OCI-LY1 (cell line): Measurements from ENCODE around the gene RAB30.

Source experiments
- H2AFZ ChIP-seq: fragments of 200-600 bp; sonication (generic), shearing (Covaris generic); 2 replicates; pipeline ENCODE4 v1.6.0; 2014; ENCODE audit warnings: antibody characterized with exemption, mild to moderate bottlenecking, low read length
- H3F3A ChIP-seq: fragments of 200-600 bp; sonication (generic), shearing (Covaris generic); 2 replicates; pipeline ENCODE4 v1.6.0; 2014; ENCODE audit warnings: mild to moderate bottlenecking, antibody characterized with exemption, low read length, moderate library complexity; ENCODE audit not compliant: insufficient read depth
- H3K27ac ChIP-seq: fragments of 200-600 bp; sonication (generic); 2 replicates; pipeline ENCODE4 v1.5.1; 2014; ENCODE audit warnings: low read length, mixed run types, mild to moderate bottlenecking, low read depth; ENCODE audit not compliant: poor library complexity, severe bottlenecking
- H3K27me3 ChIP-seq: fragments of 200-600 bp; sonication (generic); 2 replicates; pipeline ENCODE4 v1.6.0; 2014; ENCODE audit warnings: antibody characterized with exemption, mild to moderate bottlenecking, low read length, moderate library complexity; ENCODE audit not compliant: insufficient read depth
- H3K36me3 ChIP-seq: fragments of 200-600 bp; sonication (generic); 2 replicates; pipeline ENCODE4 v1.6.1; 2014; ENCODE audit warnings: mild to moderate bottlenecking, antibody characterized with exemption, low read length, moderate library complexity, mixed read lengths; ENCODE audit not compliant: insufficient read depth
- H3K4me1 ChIP-seq: fragments of 200-600 bp; sonication (generic); 2 replicates; pipeline ENCODE4 v1.5.1; 2014; ENCODE audit warnings: mild to moderate bottlenecking, low read length, moderate library complexity; ENCODE audit not compliant: insufficient read depth, severe bottlenecking
- H3K4me2 ChIP-seq: fragments of 200-600 bp; sonication (generic), shearing (Covaris generic); 2 replicates; pipeline ENCODE4 v1.6.1; 2014; ENCODE audit warnings: low read length
- H3K4me3 ChIP-seq: fragments of 200-600 bp; sonication (generic); 2 replicates; pipeline ENCODE4 v1.5.1; 2014; ENCODE audit warnings: low read length, low read depth, mild to moderate bottlenecking, mixed read lengths; ENCODE audit not compliant: poor library complexity, severe bottlenecking
- H3K79me2 ChIP-seq: fragments of 200-600 bp; shearing (Covaris generic); 2 replicates; pipeline ENCODE4 v1.6.1; 2016; ENCODE audit warnings: mixed run types, low read length, mixed read lengths; ENCODE audit not compliant: insufficient read depth
- H3K9ac ChIP-seq: fragments of 200-600 bp; sonication (generic), shearing (Covaris generic); 2 replicates; pipeline ENCODE4 v1.6.1; 2014; ENCODE audit warnings: mild to moderate bottlenecking, low read length, mixed read lengths
- H3K9me2 ChIP-seq: fragments of 200-600 bp; sonication (generic), shearing (Covaris generic); 2 replicates; pipeline ENCODE4 v1.6.1; 2014; ENCODE audit warnings: low read depth, mild to moderate bottlenecking, low read length, mixed read lengths
- H3K9me3 ChIP-seq: fragments of 200-600 bp; shearing (Covaris generic); 2 replicates; pipeline ENCODE4 v1.6.1; 2014; ENCODE audit warnings: low read length, mixed read lengths
- H4K20me1 ChIP-seq: fragments of 200-600 bp; sonication (generic), shearing (Covaris generic); 2 replicates; pipeline ENCODE4 v1.6.0; 2016; ENCODE audit warnings: mild to moderate bottlenecking, low read length; ENCODE audit not compliant: insufficient read depth
- EZH2 ChIP-seq: fragments of 200-600 bp; sonication (generic), shearing (Covaris generic); IDR thresholded peaks from 2 replicates; pipeline ENCODE4 v1.8.0; 2017; ENCODE audit warnings: borderline replicate concordance, mixed run types, mild to moderate bottlenecking, antibody characterized with exemption, low read length, moderate library complexity, mixed read lengths
- TF ChIP-seq, protein P1 (sequence below): fragments of 200-600 bp; sonication (generic), shearing (Covaris generic); IDR thresholded peaks from 2 replicates; pipeline ENCODE4 v1.5.1; 2017; ENCODE audit warnings: mild to moderate bottlenecking, antibody characterized with exemption, low read length, moderate library complexity, mixed read lengths

Gene RAB30

DNA sequence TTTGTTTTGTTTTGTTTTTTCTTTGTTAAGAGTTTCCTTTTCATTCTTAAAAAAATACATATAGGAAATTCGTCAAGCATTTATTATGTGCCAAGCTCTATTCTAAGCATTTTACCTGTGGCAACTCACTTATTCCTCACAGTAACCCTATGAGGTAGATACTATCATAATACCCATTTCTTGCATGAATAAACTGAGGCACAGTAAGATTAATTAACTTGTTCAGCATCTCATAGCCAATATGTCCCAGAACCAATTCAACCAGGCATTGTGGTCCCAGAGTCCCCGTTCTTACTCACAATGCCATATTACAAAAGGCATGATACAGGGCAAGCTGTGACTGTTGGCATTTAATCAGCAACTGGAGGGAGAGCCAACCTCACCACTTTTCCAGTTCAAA, 83.7 kb downstream of the RAB30 start:
- Histone ChIP-seq H3K27me3 (no peaks in the 10 kb centered on the region), H4K20me1 (no peaks in the 10 kb centered on the region), H3K9me3 (no peaks in the 10 kb centered on the region), H3K4me3 (no peak overlapping the region), H3K4me2 (no peak overlapping the region), H3F3A (no peaks in the 10 kb centered on the region), H3K4me1 (peaks cover 16% of the 10 kb centered on the region), H2AFZ (no peak overlapping the region), H3K9me2 (no peaks in the 10 kb centered on the region), H3K9ac (no peak overlapping the region), H3K79me2 (no peaks in the 10 kb centered on the region), H3K36me3 (peaks cover 65% of the 10 kb centered on the region), H3K27ac (no peak overlapping the region)
- TF ChIP-seq, protein P1, sequence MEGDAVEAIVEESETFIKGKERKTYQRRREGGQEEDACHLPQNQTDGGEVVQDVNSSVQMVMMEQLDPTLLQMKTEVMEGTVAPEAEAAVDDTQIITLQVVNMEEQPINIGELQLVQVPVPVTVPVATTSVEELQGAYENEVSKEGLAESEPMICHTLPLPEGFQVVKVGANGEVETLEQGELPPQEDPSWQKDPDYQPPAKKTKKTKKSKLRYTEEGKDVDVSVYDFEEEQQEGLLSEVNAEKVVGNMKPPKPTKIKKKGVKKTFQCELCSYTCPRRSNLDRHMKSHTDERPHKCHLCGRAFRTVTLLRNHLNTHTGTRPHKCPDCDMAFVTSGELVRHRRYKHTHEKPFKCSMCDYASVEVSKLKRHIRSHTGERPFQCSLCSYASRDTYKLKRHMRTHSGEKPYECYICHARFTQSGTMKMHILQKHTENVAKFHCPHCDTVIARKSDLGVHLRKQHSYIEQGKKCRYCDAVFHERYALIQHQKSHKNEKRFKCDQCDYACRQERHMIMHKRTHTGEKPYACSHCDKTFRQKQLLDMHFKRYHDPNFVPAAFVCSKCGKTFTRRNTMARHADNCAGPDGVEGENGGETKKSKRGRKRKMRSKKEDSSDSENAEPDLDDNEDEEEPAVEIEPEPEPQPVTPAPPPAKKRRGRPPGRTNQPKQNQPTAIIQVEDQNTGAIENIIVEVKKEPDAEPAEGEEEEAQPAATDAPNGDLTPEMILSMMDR = no peak
- TF ChIP-seq EZH2 = no peak

DNA sequence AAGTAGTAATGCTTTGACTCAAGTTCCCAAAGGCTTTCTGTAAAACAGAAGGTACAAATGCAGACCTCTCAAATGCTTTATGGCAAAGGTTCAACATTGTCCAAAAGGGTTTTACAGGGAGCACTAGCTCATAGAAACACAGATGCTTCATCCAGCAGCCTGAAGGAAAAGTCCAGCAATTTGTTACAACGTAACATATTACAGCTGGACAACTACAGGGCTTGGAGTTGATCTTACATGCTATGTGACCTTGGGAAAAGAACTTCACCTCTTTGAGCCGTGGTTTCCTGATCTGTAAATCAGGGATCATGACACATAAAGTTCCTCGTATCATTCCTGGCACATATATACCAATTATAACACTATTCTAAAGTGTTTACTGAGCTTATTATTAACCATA, 85.3 kb downstream of the RAB30 start:
- H3F3A ChIP-seq = no peaks in the 10 kb centered on the region
- no peak overlapping the region for H3K27ac ChIP-seq
- H3K27me3 ChIP-seq = no peaks in the 10 kb centered on the region
- no peak overlapping the region for H3K4me3 ChIP-seq
- H2AFZ ChIP-seq = no peak overlapping the region
- H3K9ac ChIP-seq = no peak overlapping the region
- no peaks in the 10 kb centered on the region for H3K79me2 ChIP-seq
- H3K4me2 ChIP-seq = no peak overlapping the region
- peaks cover 16% of the 10 kb centered on the region for H3K4me1 ChIP-seq
- no peaks in the 10 kb centered on the region for H4K20me1 ChIP-seq
- H3K36me3 ChIP-seq = peaks cover 59% of the 10 kb centered on the region
- no peaks in the 10 kb centered on the region for H3K9me3 ChIP-seq
- TF ChIP-seq, protein P1 = no peak
- no peak for TF ChIP-seq EZH2
- H3K9me2 ChIP-seq = no peaks in the 10 kb centered on the region

DNA sequence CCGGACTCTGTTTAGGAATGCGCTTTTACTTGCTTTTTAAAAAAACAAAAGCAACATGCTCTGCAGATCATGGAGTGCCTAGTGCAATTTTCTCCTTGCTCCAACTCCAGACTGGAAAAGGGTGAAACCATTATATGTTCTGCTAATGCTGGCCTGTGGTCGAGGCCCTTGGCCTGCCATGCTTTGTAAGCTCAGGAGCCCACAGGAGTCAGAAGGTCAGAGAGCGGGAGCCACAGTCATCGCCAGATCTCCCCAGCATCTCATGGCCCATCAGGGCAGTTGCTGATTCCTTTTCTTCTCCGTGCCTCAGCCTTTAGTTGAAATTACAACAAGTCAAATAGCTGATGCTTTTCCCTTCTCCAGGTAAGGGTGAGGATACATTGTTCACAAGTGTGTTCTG, 89.8 kb downstream of the RAB30 start:
- Histone ChIP-seq H3K9me2 (no peaks in the 10 kb centered on the region), H4K20me1 (no peaks in the 10 kb centered on the region), H3K79me2 (no peaks in the 10 kb centered on the region), H3K4me1 (peaks cover 6% of the 10 kb centered on the region), H3K4me3 (no peak overlapping the region), H3K27me3 (no peaks in the 10 kb centered on the region), H3K27ac (no peak overlapping the region), H3K9ac (no peak overlapping the region), H3K4me2 (no peak overlapping the region), H3K9me3 (no peaks in the 10 kb centered on the region), H2AFZ (no peak overlapping the region), H3F3A (no peaks in the 10 kb centered on the region), H3K36me3 (peaks cover 62% of the 10 kb centered on the region)
- no peak for TF ChIP-seq EZH2
- TF ChIP-seq, protein P1 = no peak
